ENCODE results near the gene KMT2C.

KMT2C gene

DNA sequence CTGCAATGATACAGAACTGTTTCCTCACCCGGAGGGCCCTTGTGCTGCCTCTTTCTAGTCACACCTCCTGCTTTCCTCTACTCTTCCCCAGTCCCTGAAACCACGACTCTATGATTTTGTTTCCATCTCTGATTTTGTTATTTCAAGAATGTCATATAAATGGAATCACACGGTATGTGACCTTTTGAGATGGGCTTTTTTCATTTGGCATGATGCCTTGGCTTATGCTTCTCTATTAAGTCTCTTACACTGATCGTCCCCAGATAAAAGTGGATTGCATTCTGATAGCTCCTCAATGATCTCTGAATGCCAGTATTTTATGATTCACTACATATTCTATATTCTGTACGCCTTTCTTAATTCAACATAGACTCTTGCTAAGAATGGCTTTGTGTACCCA is 332.1 kb downstream of the KMT2C start:
- no peak for DNase-seq (ENCODE audit: low spot score)

DNA sequence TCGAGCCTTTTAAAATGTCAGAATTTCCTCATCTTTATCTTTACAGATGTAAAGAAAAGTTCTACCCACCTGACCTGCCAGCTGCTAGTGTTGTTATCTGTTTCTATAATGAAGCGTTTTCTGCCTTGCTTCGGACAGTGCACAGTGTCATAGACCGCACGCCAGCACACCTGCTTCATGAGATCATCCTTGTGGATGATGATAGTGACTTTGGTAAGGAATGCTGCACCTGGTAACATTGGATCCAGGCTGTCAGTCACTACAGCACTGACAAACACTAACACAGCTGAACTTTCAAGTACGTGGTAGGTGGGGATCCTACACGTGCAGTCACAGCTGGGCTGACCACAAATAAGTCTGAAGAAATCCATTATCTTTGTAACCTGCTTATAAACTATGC is 332.7 kb downstream of the KMT2C start:
- no peak for DNase-seq (ENCODE audit: low spot score)

DNA sequence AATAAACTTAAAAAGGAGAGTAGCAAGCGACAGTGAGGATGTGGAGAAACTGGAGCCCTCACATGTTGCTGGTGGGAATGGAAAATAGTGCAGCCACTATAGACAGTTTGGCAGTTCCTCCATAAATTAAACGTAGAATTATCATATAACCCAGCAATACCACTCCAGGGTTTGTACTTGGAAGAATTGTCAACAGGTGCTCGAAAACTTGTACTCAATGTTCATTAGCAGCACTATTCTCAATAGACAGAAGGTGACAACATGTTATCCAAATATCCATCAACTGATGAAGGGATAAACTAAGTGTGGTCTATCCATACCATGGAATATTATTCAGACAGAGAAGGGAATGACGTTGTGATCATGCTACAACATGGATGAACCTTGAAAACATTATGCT is 338.5 kb downstream of the KMT2C start:
- DNase-seq (ENCODE audit: low spot score), result no peak

- no peak for DNase-seq (ENCODE audit: low spot score)
Observed at GRCh38 chr7:152095771-152096170, 340.0 kb downstream of the KMT2C start.

GRCh38 chr7:152093717-152094116 is 342.1 kb downstream of the KMT2C start:
- no peak for DNase-seq (ENCODE audit: low spot score)

DNA sequence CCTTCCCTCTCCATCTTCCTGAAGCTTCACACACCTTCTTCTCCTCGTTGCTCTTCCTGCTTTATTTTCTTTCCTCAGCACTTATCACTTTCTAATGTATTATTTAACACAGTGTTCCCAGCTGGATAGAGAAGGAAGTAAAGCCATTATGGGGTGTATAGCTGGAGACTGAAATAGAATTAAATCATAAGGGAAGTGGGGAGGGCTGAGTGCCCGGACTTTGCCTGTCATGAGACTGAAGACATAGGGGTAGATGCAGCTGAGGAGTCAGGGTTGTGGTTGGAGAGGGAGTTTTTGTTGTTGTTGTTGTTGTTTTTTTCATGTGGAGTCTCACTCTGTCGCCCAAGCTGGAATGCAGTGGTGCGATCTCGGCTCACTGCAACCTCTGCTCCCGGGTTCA is 345.1 kb downstream of the KMT2C start:
- DNase-seq (ENCODE audit: low spot score), result no peak

DNA sequence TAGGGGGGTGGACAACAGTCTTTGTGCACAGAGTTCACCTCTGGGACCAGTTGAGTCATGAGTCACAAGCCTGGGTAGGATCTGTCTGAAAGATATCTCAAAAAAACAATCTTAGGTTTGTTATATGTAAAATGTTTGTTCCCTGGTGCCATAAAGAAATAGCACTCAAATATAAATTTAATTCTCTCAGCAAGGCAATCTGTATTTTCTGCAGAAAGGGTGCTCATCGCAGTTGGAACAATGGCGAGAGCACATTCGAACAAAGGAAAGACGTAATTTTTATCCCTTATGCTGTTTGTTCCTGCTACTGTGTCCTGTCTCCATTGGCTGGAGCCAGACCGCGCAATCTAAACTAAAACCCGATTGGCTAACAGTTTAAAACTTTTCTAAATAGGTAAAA is 346.6 kb downstream of the KMT2C start:
- DNase-seq (ENCODE audit: low spot score), result no peak

DNA sequence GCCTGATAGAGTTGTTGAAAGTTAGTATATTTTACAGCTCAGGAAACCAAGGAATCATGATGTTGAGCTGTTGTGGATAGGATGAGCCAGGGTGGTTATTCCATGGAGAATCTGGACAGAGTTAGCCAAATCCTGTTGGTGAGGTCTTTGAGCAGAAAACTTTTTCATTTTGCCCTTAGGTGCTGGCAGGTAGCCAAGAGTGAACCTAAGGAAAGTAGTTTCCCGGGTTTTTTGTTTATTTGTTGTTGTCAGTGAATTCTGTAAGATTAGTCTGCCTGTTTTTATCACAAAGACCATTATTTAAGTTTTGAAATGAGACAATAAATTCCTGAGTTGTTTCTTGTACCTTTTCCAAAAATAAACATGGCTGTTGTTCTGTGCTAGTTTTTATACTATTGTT is 349.3 kb downstream of the KMT2C start:
- no peak for DNase-seq (ENCODE audit: low spot score)

GRCh38 chr7:152085131-152085530 is 350.7 kb downstream of the KMT2C start:
- no peak for DNase-seq (ENCODE audit: low spot score)
